ENCODE measurements around the gene GPR161.
A peak's percentile ranks its signal among the peaks of the same experiment; 100 is the strongest.

Gene GPR161

DNA sequence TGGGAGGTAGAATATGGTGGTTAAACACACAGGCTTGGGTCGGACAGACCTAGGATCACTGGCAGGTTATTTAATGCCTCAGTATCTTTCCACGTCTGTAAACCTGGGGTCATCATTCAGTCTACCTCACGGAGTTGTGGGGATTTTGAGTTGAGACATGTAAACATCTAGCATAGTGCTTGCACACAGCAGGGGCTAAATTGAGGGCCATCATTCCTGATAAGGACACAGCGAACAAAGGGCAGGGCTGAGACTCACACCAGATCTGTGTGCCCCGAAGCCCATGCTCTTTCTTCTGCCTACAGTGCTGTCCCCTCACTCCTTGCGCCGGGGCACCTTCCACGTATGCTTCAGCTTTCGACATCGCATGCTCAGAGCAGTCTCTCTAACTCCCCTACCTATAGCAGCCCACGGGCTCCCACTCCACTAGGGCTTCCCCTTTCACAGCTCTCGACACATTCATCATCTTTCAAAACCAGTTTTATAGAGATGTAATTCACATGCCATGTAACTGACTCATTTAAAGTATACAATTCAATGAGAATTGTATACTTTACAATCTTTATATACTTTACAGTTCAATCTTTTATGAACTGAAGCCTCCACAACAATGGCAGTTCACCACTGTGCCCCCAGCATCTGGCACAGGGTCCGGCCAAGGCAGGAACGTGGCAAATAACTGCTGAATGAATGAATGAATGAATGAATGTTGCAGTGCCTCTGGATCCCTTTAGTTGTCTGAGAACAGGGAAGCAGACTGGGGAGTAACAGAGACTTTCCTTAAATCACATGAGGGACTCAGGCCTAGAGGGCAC, 48.0 kb downstream of the GPR161 start:
- no peak overlapping the region for H3K4me3 ChIP-seq (ENCODE audit: low read length)
- no peaks in the 10 kb centered on the region; the same call in 1 of the 2 replicates for H3K36me3 ChIP-seq (ENCODE audit: control insufficient read depth, insufficient read depth, low read length)
- 0 out of 2 replicates have a peak, but pooled peaks cover 2% of the 10 kb centered on the region for H3K4me1 ChIP-seq (ENCODE audit: control insufficient read depth, insufficient read depth, low read length)
- no peaks in the 10 kb centered on the region for H3K27me3 ChIP-seq (ENCODE audit: control insufficient read depth, insufficient read depth, low read length)
- no peak for DNase-seq (ENCODE audit: low read depth, low spot score)
- no peaks in the 10 kb centered on the region for H3K9me3 ChIP-seq (ENCODE audit: control insufficient read depth, insufficient read depth, low read length)
- WGBS (ENCODE audit: insufficient coverage, insufficient read length) = no CpG with 5 or more reads among the region's 14 CpGs
- H3K27ac ChIP-seq (ENCODE audit: low read length) = no peak overlapping the region

DNA sequence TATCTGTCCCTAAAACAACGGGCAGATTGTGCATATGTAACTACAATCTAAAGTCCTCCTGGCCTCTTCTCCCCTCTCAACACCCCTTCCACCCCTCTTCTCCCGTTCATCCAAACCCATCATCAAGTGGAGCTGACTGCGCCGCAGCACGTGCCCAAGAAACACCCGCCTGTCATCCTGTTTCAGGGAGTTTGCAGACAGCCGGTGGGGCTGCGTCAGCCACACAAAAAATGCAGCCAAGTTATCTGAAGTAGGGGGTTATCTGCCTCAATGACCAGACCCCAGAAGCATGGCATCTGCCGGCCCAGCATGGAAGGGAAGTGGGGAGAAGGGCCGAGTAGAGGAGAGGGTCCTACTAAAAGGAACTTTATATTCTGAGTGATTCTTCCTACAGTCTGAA, 49.0 kb downstream of the GPR161 start:
- H3K4me1 ChIP-seq (ENCODE audit: control insufficient read depth, insufficient read depth, low read length) = 0 out of 2 replicates have a peak, but pooled peaks cover 2% of the 10 kb centered on the region
- H3K9me3 ChIP-seq (ENCODE audit: control insufficient read depth, insufficient read depth, low read length) = no peaks in the 10 kb centered on the region
- H3K4me3 ChIP-seq (ENCODE audit: low read length) = no peak overlapping the region
- no CpG with 5 or more reads among the region's 10 CpGs for WGBS (ENCODE audit: insufficient coverage, insufficient read length)
- H3K27ac ChIP-seq (ENCODE audit: low read length) = no peak overlapping the region
- no peaks in the 10 kb centered on the region for H3K27me3 ChIP-seq (ENCODE audit: control insufficient read depth, insufficient read depth, low read length)
- DNase-seq (ENCODE audit: low read depth, low spot score) = no peak
- no peaks in the 10 kb centered on the region; the same call in 1 of the 2 replicates for H3K36me3 ChIP-seq (ENCODE audit: control insufficient read depth, insufficient read depth, low read length)

DNA sequence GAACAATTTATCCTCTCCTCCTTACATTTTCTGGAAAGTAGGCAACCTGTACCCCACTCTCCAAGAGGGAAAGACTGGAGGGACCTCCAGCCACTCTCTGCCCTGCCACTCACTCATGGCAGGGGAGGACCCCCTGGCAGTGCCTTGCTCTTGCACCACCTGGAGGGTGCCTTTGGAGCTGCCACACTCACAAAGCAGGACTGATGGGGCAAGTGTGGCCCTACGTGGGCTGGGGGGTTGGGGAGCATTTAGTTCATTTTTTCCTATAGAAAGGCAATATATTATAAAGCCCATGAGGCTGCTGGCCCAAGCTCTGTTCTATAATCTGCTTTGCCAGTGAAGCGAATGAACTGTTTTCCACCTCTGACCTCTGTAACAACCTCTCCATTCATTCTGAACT, 50.3 kb downstream of the GPR161 start:
- no peaks in the 10 kb centered on the region; the same call in 1 of the 2 replicates for H3K36me3 ChIP-seq (ENCODE audit: control insufficient read depth, insufficient read depth, low read length)
- 0 out of 2 replicates have a peak, but pooled peaks cover 2% of the 10 kb centered on the region for H3K4me1 ChIP-seq (ENCODE audit: control insufficient read depth, insufficient read depth, low read length)
- WGBS (ENCODE audit: insufficient coverage, insufficient read length) = no CpG with 5 or more reads among the region's 2 CpGs
- H3K4me3 ChIP-seq (ENCODE audit: low read length) = no peak overlapping the region
- no peaks in the 10 kb centered on the region for H3K27me3 ChIP-seq (ENCODE audit: control insufficient read depth, insufficient read depth, low read length)
- no peak for DNase-seq (ENCODE audit: low read depth, low spot score)
- H3K9me3 ChIP-seq (ENCODE audit: control insufficient read depth, insufficient read depth, low read length) = no peaks in the 10 kb centered on the region
- H3K27ac ChIP-seq (ENCODE audit: low read length) = no peak overlapping the region

GRCh38 chr1:168085401-168085872, 51.3 kb downstream of the GPR161 start:
- DNase-seq (ENCODE audit: low read depth, low spot score) = no peak
- no CpG with 5 or more reads among the region's 16 CpGs for WGBS (ENCODE audit: insufficient coverage, insufficient read length)
- Histone ChIP-seq H3K9me3 (ENCODE audit: control insufficient read depth, insufficient read depth, low read length) (no peaks in the 10 kb centered on the region), H3K4me3 (ENCODE audit: low read length) (no peak overlapping the region), H3K36me3 (ENCODE audit: control insufficient read depth, insufficient read depth, low read length) (no peaks in the 10 kb centered on the region; the same call in 1 of the 2 replicates), H3K27ac (ENCODE audit: low read length) (no peak overlapping the region), H3K27me3 (ENCODE audit: control insufficient read depth, insufficient read depth, low read length) (no peaks in the 10 kb centered on the region), H3K4me1 (ENCODE audit: control insufficient read depth, insufficient read depth, low read length) (0 out of 2 replicates have a peak, but pooled peaks cover 2% of the 10 kb centered on the region)

DNA sequence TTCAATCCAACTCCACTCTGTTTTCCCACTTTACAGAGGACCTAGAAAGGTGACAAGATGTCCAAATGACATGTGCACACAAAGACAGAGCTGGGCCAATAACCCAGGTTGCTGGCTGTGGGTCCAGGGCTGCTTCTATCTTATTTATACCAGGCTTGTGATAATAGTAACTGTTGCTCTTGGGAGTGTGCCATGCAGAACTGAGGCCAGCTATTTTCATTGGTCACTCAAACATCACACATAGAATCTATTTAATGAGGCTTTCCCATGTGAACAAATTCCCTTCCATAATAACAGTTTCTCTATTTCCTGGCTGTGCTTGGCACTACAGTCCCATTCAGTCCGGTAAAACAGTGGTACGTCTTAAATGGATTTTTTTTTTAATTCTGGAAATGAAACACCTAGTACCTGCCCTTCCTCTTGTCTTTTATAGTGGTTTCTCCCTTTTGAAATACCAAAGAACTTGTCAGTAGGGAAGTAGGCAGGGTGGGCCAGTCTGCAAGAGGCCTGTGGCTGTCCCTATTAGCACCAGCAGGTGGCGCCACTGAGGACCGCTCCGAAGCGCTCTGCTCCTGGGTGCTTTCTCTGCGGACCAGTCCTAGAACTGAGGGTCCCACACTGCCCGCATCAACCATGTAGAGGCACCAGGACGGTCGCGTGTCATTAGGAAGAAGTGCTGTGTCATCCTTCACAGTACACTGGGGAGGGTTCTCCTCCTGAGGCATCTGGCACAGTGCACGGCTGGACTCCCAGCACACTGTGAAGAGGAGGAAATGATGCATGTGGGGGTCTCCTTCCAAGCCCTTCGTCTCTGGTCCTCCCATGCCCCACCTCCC, 52.1 kb downstream of the GPR161 start:
- DNase-seq (ENCODE audit: low read depth, low spot score) = peak; percentile 79
- no CpG with 5 or more reads among the region's 13 CpGs for WGBS (ENCODE audit: insufficient coverage, insufficient read length)

GRCh38 chr1:168083456-168084325, 53.0 kb downstream of the GPR161 start:
- WGBS (ENCODE audit: insufficient coverage, insufficient read length) = no CpG with 5 or more reads among the region's 7 CpGs
- no peak for DNase-seq (ENCODE audit: low read depth, low spot score)

More for the DNA sequence above, 52.1 kb downstream of the GPR161 start:
- Histone ChIP-seq H3K36me3 (ENCODE audit: control insufficient read depth, insufficient read depth, low read length) (no peaks in the 10 kb centered on the region; the same call in 1 of the 2 replicates), H3K4me3 (ENCODE audit: low read length) (no peak overlapping the region), H3K9me3 (ENCODE audit: control insufficient read depth, insufficient read depth, low read length) (no peaks in the 10 kb centered on the region), H3K4me1 (ENCODE audit: control insufficient read depth, insufficient read depth, low read length) (0 out of 2 replicates have a peak, but pooled peaks cover 2% of the 10 kb centered on the region), H3K27ac (ENCODE audit: low read length) (no peak overlapping the region), H3K27me3 (ENCODE audit: control insufficient read depth, insufficient read depth, low read length) (no peaks in the 10 kb centered on the region)

DNA sequence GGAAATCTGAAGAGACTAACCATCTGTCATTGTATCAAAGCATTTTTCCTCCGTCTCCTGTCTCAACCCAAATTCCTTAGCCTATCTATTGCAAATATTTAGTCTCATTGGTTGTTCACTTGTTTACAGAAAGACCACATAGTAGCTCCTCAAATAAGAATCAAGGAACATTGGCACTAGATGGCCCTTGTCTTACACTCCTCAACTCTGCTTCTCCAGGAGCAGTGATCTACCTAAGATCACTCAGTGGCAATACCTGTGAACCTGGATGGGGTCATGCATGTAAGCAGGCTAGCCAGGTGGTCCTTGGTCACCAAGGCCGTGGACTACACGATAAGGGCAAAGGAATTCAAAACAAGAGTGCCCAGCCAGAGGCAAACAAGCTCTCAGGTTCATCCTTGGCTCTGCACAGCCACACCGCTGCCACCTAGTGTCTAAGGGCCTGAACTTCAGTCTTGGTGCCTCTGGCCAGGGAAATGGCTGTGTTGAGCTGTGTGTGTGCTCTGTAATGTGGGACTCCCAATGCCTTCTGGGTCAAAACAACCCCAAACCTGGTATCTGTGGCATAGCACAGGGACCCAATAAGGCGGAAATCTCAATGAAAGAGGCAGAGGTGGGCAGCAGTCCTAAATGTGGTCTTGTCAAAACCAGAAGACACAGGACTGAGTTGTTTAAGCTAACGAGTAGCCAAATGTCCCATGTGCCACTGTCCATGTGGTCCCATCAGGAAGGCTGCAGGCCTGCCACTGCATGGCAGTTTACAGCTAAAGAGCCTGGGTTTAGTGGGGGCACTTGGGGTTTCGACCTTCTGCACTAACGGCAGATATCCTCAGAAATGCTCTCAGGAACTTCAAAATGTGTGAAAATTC, 54.5 kb downstream of the GPR161 start:
- DNase-seq (ENCODE audit: low read depth, low spot score) = peak; percentile 66
- Histone ChIP-seq H3K36me3 (ENCODE audit: control insufficient read depth, insufficient read depth, low read length) (no peaks in the 10 kb centered on the region; the same call in 1 of the 2 replicates), H3K27ac (ENCODE audit: low read length) (no peak overlapping the region), H3K4me3 (ENCODE audit: low read length) (no peak overlapping the region), H3K4me1 (ENCODE audit: control insufficient read depth, insufficient read depth, low read length) (0 out of 2 replicates have a peak, but pooled peaks cover 2% of the 10 kb centered on the region), H3K27me3 (ENCODE audit: control insufficient read depth, insufficient read depth, low read length) (no peaks in the 10 kb centered on the region), H3K9me3 (ENCODE audit: control insufficient read depth, insufficient read depth, low read length) (no peaks in the 10 kb centered on the region)
- whole genome bisulfite sequencing (ENCODE audit: insufficient coverage, insufficient read length) = no CpG with 5 or more reads among the region's 8 CpGs

More at GRCh38 chr1:168083456-168084325, 53.0 kb downstream of the GPR161 start:
- no peak overlapping the region for H3K4me3 ChIP-seq (ENCODE audit: low read length)
- H3K9me3 ChIP-seq (ENCODE audit: control insufficient read depth, insufficient read depth, low read length) = no peaks in the 10 kb centered on the region
- H3K27me3 ChIP-seq (ENCODE audit: control insufficient read depth, insufficient read depth, low read length) = no peaks in the 10 kb centered on the region
- H3K36me3 ChIP-seq (ENCODE audit: control insufficient read depth, insufficient read depth, low read length) = no peaks in the 10 kb centered on the region; the same call in 1 of the 2 replicates
- H3K4me1 ChIP-seq (ENCODE audit: control insufficient read depth, insufficient read depth, low read length) = 0 out of 2 replicates have a peak, but pooled peaks cover 2% of the 10 kb centered on the region
- no peak overlapping the region for H3K27ac ChIP-seq (ENCODE audit: low read length)

GRCh38 chr1:168081373-168082007, 55.2 kb downstream of the GPR161 start:
- no peaks in the 10 kb centered on the region; the same call in none of the 2 replicates for H3K36me3 ChIP-seq (ENCODE audit: control insufficient read depth, insufficient read depth, low read length)
- no peak overlapping the region for H3K27ac ChIP-seq (ENCODE audit: low read length)
- no CpG with 5 or more reads among the region's 4 CpGs for WGBS (ENCODE audit: insufficient coverage, insufficient read length)
- no peaks in the 10 kb centered on the region for H3K9me3 ChIP-seq (ENCODE audit: control insufficient read depth, insufficient read depth, low read length)
- H3K4me3 ChIP-seq (ENCODE audit: low read length) = no peak overlapping the region
- DNase-seq (ENCODE audit: low read depth, low spot score) = no peak
- no peaks in the 10 kb centered on the region for H3K27me3 ChIP-seq (ENCODE audit: control insufficient read depth, insufficient read depth, low read length)
- 0 out of 2 replicates have a peak, but pooled peaks cover 2% of the 10 kb centered on the region for H3K4me1 ChIP-seq (ENCODE audit: control insufficient read depth, insufficient read depth, low read length)

DNA sequence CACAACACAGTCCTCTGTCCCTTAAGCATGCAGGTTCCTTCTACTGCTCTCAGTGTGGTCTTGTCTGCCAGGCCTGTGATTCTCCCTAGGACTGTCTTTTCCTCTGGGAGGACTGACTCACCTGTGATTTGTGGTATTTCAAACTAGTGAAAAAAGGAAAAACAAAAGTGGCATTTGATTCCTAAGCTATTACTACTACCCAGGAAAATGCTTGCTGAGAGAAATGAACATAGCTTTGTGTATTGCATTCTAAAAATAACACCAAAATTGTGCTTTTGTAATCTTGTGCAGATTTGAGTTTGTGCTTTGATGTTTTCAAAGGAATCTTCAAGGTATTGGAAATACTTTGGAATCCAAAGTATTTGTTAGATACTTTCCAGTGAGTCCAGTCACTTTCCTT, 57.0 kb downstream of the GPR161 start:
- Histone ChIP-seq H3K36me3 (ENCODE audit: control insufficient read depth, insufficient read depth, low read length) (no peaks in the 10 kb centered on the region; the same call in 1 of the 2 replicates), H3K27me3 (ENCODE audit: control insufficient read depth, insufficient read depth, low read length) (no peaks in the 10 kb centered on the region), H3K4me3 (ENCODE audit: low read length) (no peak overlapping the region), H3K4me1 (ENCODE audit: control insufficient read depth, insufficient read depth, low read length) (no peaks in the 10 kb centered on the region), H3K9me3 (ENCODE audit: control insufficient read depth, insufficient read depth, low read length) (no peaks in the 10 kb centered on the region), H3K27ac (ENCODE audit: low read length) (no peak overlapping the region)
- no peak for DNase-seq (ENCODE audit: low read depth, low spot score)

Data from iPS DF 6.9 (cell line).